ENCODE results near the gene GAMT.

GAMT gene

DNA sequence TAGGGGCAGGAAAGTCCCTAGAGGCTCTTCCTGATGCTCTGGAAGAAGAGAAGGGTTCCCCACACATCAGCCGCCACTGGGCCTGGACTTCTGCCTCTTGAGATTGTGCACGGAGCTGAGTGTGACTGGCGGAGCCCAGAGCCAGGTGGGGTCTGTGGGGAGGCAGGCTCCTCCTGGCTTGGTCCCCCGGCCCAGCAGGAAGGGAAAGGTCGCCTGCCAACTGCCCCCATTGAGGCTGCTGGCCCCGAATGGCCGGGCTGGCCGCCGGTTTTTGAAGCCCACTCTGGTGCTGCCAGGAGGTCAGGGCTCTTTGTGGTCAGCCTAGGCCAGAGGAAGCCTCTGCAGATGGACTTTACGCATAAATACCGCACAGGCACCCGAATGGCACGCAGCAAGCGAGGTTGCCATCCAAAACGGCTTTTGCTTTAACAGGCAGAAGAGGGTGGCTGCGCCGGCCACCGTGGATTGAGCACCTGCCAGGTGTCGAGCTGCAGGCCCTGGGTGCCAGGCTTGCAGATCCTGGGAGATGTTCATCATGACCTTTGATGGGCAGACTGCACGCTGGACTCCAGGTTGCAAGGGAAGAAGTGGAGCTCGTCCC, 11.1 kb upstream of the GAMT start:
- no peak overlapping the region for H2AFZ ChIP-seq (ENCODE audit: low read depth, low read length)
- no peak overlapping the region for H3K9ac ChIP-seq (ENCODE audit: low read depth, low read length)
- H4K20me1 ChIP-seq (ENCODE audit: insufficient read depth, low read length): peaks cover 89% of the 10 kb centered on the region
- peaks cover 85% of the 10 kb centered on the region for H3K36me3 ChIP-seq (ENCODE audit: insufficient read depth, low read length)
- no peak overlapping the region; a peak in 1 of 4 replicates for H3K4me3 ChIP-seq (ENCODE audit: low read depth in 1 of 2, low read length in 2 of 2)
- no peak for DNase-seq
- H3K9me3 ChIP-seq (ENCODE audit: insufficient read depth, low read length, severe bottlenecking): no peaks in the 10 kb centered on the region
- H3K27ac ChIP-seq (ENCODE audit: low read length): no peak overlapping the region
- peaks cover 99% of the 10 kb centered on the region for H3K79me2 ChIP-seq (ENCODE audit: insufficient read depth, low read length)
- ATAC-seq (ENCODE audit: insufficient read depth, low read depth): no peak
- peak overlapping the region; percentile 84 for H3K4me2 ChIP-seq (ENCODE audit: insufficient read depth, low read length)
- H3K27me3 ChIP-seq (ENCODE audit: insufficient read depth, low read length, poor library complexity): no peaks in the 10 kb centered on the region
- H3K4me1 ChIP-seq (ENCODE audit: insufficient read depth, low read length): peaks cover 44% of the 10 kb centered on the region
- TF ChIP-seq EZH2 (IDR thresholded peaks at IDR 0.05; ENCODE audit: borderline replicate concordance, low read depth, low read length, severe bottlenecking): no peak
- TF ChIP-seq, protein P1, sequence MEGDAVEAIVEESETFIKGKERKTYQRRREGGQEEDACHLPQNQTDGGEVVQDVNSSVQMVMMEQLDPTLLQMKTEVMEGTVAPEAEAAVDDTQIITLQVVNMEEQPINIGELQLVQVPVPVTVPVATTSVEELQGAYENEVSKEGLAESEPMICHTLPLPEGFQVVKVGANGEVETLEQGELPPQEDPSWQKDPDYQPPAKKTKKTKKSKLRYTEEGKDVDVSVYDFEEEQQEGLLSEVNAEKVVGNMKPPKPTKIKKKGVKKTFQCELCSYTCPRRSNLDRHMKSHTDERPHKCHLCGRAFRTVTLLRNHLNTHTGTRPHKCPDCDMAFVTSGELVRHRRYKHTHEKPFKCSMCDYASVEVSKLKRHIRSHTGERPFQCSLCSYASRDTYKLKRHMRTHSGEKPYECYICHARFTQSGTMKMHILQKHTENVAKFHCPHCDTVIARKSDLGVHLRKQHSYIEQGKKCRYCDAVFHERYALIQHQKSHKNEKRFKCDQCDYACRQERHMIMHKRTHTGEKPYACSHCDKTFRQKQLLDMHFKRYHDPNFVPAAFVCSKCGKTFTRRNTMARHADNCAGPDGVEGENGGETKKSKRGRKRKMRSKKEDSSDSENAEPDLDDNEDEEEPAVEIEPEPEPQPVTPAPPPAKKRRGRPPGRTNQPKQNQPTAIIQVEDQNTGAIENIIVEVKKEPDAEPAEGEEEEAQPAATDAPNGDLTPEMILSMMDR (IDR thresholded peaks at IDR 0.05; ENCODE audit: borderline replicate concordance, extremely low read depth, low read length, poor library complexity, severe bottlenecking): no peak

DNA sequence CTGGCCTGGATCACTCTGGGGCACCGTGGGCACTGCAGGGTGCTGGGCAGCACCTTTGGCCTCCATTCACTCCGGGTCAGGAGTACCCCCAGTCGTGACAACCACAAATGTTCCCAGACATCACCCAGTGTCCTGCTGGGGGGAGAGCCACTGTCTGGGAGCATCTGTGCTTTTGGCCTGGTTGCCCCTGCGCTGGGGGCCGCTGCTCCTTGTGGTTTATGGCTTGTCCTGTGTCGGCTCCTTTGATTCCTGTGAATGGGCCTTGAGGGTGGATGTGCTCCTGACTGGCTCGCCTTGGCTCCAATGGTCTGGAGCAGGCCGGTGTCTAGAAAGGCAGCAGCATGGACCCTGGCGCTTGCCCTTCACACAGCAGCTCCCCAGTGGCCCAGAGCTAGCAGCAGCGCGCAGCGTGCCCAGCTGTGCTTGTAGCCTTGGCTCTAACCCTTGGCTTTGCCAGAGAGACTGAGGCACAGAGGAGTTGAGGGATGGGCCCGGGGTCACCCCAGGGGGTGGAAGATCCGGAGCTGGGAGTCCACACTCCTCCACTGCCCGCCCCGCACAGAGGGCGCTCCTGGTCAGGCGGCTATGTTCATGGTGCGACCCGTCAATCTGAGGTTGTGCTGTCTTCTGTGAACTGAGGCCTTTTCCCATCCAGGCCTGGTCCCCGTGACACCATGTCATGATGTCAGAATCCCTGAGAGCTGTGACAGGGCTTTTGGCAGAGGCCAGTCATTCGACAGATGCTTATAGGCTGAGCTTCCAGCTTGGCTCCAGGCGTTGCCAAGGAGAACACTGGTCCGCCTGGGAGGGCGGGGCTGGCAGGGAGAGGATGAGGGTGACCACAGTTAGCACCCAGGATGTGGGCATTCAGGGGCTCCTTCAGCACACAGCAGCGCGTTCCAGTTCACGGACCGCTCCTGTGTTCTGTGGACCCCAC, 10.2 kb upstream of the GAMT start:
- H3K27me3 ChIP-seq (ENCODE audit: insufficient read depth, low read length, poor library complexity): no peaks in the 10 kb centered on the region
- peak; percentile 34 for DNase-seq
- H3K4me2 ChIP-seq (ENCODE audit: insufficient read depth, low read length): peak overlapping the region; percentile 84
- H3K4me1 ChIP-seq (ENCODE audit: insufficient read depth, low read length): peaks cover 49% of the 10 kb centered on the region
- peak overlapping the region in 1 of 2 experiments; percentile 60; a peak in 1 of 4 replicates for H3K4me3 ChIP-seq (ENCODE audit: low read depth in 1 of 2, low read length in 2 of 2)
- H3K79me2 ChIP-seq (ENCODE audit: insufficient read depth, low read length): peaks cover 90% of the 10 kb centered on the region
- H4K20me1 ChIP-seq (ENCODE audit: insufficient read depth, low read length): peaks cover 80% of the 10 kb centered on the region
- H3K9me3 ChIP-seq (ENCODE audit: insufficient read depth, low read length, severe bottlenecking): no peaks in the 10 kb centered on the region
- peak overlapping the region; percentile 100; the same call in 1 of the 2 replicates for H3K9ac ChIP-seq (ENCODE audit: low read depth, low read length)
- no peak overlapping the region for H2AFZ ChIP-seq (ENCODE audit: low read depth, low read length)
- H3K36me3 ChIP-seq (ENCODE audit: insufficient read depth, low read length): peaks cover 76% of the 10 kb centered on the region
- ATAC-seq (ENCODE audit: insufficient read depth, low read depth): no peak
- H3K27ac ChIP-seq (ENCODE audit: low read length): no peak overlapping the region
- TF ChIP-seq EZH2 (IDR thresholded peaks at IDR 0.05; ENCODE audit: borderline replicate concordance, low read depth, low read length, severe bottlenecking): no peak

- Histone ChIP-seq H3K36me3 (ENCODE audit: insufficient read depth, low read length) (peaks cover 69% of the 10 kb centered on the region), H3K27ac (ENCODE audit: low read length) (peak overlapping the region; percentile 57; the same call in 1 of the 2 replicates), H3K9me3 (ENCODE audit: insufficient read depth, low read length, severe bottlenecking) (no peaks in the 10 kb centered on the region), H3K27me3 (ENCODE audit: insufficient read depth, low read length, poor library complexity) (no peaks in the 10 kb centered on the region), H3K79me2 (ENCODE audit: insufficient read depth, low read length) (peaks cover 83% of the 10 kb centered on the region), H3K4me1 (ENCODE audit: insufficient read depth, low read length) (peaks cover 55% of the 10 kb centered on the region), H3K4me2 (ENCODE audit: insufficient read depth, low read length) (peak overlapping the region; percentile 84; the same call in 1 of the 2 replicates), H3K9ac (ENCODE audit: low read depth, low read length) (peak overlapping the region; percentile 100), H4K20me1 (ENCODE audit: insufficient read depth, low read length) (peaks cover 73% of the 10 kb centered on the region), H2AFZ (ENCODE audit: low read depth, low read length) (no peak overlapping the region), H3K4me3 (ENCODE audit: low read depth in 1 of 2, low read length in 2 of 2) (peak overlapping the region in 1 of 2 experiments; percentile 60; a peak in 1 of 4 replicates)
- TF ChIP-seq EZH2 (IDR thresholded peaks at IDR 0.05; ENCODE audit: borderline replicate concordance, low read depth, low read length, severe bottlenecking): no peak
- TF ChIP-seq, protein P1 (IDR thresholded peaks at IDR 0.05; ENCODE audit: borderline replicate concordance, extremely low read depth, low read length, poor library complexity, severe bottlenecking): no peak
- DNase-seq (no peak), ATAC-seq (ENCODE audit: insufficient read depth, low read depth) (no peak)
Measured at GRCh38 chr19:1410789-1411188, 9.4 kb upstream of the GAMT start.
